ENCODE measurements around the gene SPA17.

DNA sequence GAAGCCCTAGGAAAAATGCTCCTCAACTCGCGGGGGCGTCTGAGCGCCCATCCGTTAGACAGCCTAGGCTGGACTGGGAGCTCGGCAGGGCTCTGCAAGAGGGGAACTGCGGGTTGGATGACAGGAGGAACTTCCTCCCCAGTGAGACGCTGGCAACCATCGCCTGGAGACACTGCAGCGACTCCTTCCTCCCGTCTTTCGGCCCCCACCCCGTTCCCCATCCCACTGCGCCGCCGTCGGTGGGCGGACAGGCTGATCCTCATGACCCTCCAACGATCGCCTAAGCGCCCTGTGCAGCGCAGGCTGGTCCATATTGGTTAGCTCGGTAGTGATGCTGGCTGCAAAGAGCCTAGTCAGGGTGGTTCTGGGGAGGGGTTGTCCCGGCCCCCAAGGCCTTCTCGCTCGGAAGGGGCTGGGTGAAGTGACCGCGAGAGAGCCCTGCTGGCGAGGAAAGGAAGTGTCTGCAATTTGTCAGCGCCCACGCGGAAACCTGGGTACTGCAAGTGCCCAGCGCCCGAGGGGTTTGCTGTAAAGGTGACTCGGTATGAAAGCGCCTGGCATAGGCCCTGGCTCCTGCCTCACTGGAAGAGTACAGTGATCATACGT, 66.7 kb downstream of the SPA17 start:
- TF ChIP-seq, protein P1, sequence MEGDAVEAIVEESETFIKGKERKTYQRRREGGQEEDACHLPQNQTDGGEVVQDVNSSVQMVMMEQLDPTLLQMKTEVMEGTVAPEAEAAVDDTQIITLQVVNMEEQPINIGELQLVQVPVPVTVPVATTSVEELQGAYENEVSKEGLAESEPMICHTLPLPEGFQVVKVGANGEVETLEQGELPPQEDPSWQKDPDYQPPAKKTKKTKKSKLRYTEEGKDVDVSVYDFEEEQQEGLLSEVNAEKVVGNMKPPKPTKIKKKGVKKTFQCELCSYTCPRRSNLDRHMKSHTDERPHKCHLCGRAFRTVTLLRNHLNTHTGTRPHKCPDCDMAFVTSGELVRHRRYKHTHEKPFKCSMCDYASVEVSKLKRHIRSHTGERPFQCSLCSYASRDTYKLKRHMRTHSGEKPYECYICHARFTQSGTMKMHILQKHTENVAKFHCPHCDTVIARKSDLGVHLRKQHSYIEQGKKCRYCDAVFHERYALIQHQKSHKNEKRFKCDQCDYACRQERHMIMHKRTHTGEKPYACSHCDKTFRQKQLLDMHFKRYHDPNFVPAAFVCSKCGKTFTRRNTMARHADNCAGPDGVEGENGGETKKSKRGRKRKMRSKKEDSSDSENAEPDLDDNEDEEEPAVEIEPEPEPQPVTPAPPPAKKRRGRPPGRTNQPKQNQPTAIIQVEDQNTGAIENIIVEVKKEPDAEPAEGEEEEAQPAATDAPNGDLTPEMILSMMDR (IDR thresholded peaks at IDR 0.05), result no peak
- TF ChIP-seq POLR2A (IDR thresholded peaks at IDR 0.05), result no peak
